Mesothelial cell of epicardium (in vitro differentiated cells): ENCODE measurements around the gene KRTAP10-3. TPM values are rescaled to one million over a fixed set of nuclear protein-coding genes. Genes with fewer than 3 reads are reported as not detected.
A peak's percentile ranks its signal among the peaks of the same experiment; 100 is the strongest.

Source experiments
- DNase-seq, 2 experiments: peaks; one replicate each; pipeline ENCODE4 v3.0.0; 2021; ENCODE audit warnings: low spot score in 2 of 2; ENCODE audit not compliant: unreplicated experiment in 2 of 2
- H3K27ac Mint-ChIP-seq: 2 replicates; pipeline ENCODE4 v1.8.0; 2021; ENCODE audit warnings: mixed read lengths
- H3K27me3 Mint-ChIP-seq: 2 replicates; pipeline ENCODE4 v1.8.0; 2021; ENCODE audit warnings: low read depth, mixed read lengths
- H3K36me3 Mint-ChIP-seq: 2 replicates; pipeline ENCODE4 v1.8.0; 2021; ENCODE audit warnings: mixed read lengths
- H3K4me1 Mint-ChIP-seq: 2 replicates; pipeline ENCODE4 v1.8.0; 2021; ENCODE audit warnings: mixed read lengths
- H3K4me3 Mint-ChIP-seq: 2 replicates; pipeline ENCODE4 v1.8.0; 2021; ENCODE audit warnings: mild to moderate bottlenecking, moderate library complexity, mixed read lengths
- H3K9me3 Mint-ChIP-seq: 2 replicates; pipeline ENCODE4 v1.8.0; 2021; ENCODE audit warnings: mixed read lengths
- total RNA-seq: library from RNA; stranded (reverse); gene quantifications from 3 replicates; pipeline ENCODE4 v1.2.1, GENCODE V29; 2021
- TF ChIP-seq, protein P1 (sequence below): fragments of 200-600 bp; sonication (generic); IDR thresholded peaks from one replicate; pipeline ENCODE4 v1.5.0; 2021; ENCODE audit warnings: antibody characterized with exemption; ENCODE audit not compliant: unreplicated experiment

The KRTAP10-3 gene
- total RNA-seq, 1 donor from 2014 or later = not detected

DNA sequence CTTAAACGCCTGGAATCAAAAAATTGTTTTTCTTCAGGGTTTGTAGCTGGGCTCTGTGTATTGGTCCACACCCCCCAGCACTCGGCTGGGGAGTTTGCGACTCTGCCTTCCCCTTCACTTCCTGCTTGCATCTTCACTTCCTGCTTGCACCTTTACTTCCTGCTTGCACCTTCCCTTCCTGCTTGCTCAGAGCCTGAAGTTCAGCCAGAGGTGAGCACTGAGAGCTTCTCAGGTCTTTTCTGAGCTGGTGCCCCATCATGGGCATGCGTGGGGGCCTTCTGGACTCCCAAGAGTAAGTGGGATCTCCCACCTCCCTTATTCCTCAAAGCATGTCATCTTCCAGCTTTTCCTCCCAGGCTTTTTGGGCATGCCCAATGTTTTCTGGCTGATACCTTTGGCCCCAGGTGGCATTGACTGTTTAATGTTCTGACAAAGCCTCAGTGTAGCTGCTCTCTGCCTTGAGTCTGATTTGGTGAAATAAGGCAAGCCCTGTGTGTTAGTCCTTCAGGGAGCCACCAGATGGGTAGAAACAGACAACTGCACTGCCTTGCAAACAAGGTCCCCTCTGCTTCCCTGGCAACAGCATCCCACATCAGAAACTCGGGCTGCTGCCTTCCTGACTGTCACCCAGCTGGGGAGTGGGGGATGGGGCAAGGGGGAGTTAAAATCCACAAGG, 10.8 kb downstream of the KRTAP10-3 start:
- Mint-ChIP-seq H3K36me3 (peaks cover 9% of the 10 kb centered on the region), H3K4me3 (no peak overlapping the region), H3K4me1 (peaks cover 35% of the 10 kb centered on the region), H3K27ac (peak overlapping the region; percentile 35), H3K9me3 (peaks cover 20% of the 10 kb centered on the region), H3K27me3 (no peaks in the 10 kb centered on the region)
- TF ChIP-seq, protein P1, sequence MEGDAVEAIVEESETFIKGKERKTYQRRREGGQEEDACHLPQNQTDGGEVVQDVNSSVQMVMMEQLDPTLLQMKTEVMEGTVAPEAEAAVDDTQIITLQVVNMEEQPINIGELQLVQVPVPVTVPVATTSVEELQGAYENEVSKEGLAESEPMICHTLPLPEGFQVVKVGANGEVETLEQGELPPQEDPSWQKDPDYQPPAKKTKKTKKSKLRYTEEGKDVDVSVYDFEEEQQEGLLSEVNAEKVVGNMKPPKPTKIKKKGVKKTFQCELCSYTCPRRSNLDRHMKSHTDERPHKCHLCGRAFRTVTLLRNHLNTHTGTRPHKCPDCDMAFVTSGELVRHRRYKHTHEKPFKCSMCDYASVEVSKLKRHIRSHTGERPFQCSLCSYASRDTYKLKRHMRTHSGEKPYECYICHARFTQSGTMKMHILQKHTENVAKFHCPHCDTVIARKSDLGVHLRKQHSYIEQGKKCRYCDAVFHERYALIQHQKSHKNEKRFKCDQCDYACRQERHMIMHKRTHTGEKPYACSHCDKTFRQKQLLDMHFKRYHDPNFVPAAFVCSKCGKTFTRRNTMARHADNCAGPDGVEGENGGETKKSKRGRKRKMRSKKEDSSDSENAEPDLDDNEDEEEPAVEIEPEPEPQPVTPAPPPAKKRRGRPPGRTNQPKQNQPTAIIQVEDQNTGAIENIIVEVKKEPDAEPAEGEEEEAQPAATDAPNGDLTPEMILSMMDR = no peak
- DNase-seq = no peak

DNA sequence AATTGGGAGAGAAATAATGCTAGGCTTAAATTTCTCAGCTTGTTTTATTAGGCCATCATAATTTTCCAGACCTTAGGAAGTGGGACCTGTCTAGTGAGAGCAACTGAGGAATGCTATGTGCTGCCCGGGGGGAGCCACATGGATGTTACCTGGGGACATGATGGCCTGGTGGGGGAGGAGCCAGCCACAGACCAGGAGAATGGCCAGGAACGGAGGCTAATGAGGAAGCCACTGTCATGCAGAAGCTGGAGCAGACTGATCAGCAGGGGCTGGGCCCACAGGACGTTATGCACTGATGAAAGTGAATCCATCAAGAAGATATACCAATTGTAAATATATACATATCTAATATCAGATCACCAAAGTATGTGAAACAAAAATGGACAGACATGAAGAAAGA, 14.0 kb downstream of the KRTAP10-3 start:
- Mint-ChIP-seq H3K27ac (no peak overlapping the region), H3K27me3 (no peaks in the 10 kb centered on the region), H3K4me1 (peaks cover 16% of the 10 kb centered on the region), H3K36me3 (peaks cover 9% of the 10 kb centered on the region), H3K9me3 (peaks cover 20% of the 10 kb centered on the region), H3K4me3 (no peak overlapping the region)
- no peak for DNase-seq
- TF ChIP-seq, protein P1 = no peak

DNA sequence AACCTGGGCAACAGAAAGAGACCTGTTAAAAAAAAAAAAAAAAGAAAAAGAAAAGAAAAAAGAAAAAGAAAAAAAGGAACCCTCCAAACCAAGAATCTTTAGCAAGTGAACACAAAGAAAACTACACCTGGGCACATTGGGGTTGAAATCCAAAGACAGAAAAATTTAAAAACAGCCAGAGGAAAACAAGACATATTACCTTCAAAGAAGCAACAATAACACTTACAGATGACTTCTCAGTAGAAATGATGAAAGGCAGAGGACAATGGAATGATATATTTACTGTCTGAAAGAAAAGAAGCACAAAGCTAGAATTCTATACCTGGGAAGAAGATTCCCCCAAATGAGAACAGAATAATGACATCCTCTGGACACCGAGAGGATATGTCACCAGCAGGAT, 15.9 kb downstream of the KRTAP10-3 start:
- Mint-ChIP-seq H3K4me3 (no peak overlapping the region), H3K36me3 (peaks cover 9% of the 10 kb centered on the region), H3K4me1 (peaks cover 1% of the 10 kb centered on the region), H3K27ac (no peak overlapping the region), H3K9me3 (peaks cover 19% of the 10 kb centered on the region), H3K27me3 (no peaks in the 10 kb centered on the region)
- TF ChIP-seq, protein P1 = no peak
- DNase-seq = no peak

DNA sequence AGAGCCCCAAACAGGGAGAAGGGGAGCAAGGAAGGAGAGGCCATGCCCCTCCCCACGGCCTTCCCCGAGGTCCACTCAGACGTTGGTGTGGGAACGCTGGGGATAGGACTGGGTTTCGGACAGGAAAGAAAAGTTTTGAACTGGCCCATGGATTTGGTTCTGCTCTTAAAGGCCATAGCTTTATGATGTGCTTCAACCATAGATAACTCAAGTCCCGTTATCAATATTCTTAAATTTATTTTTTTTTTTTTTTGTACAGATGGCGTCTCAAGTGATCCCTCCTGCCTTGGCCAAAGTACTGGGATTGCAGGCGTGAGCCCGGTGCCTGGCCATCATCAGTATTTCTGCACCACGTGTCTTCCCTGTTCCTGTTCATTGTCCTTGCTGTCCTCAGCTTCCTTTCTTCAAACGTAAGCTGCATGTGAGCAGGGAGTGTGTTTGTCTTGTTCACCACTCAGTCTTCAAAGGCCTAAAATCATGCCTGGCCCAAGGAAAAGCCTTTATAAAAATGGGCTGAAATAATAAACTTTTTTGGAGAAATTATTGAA, 17.8 kb downstream of the KRTAP10-3 start:
- H3K4me3 Mint-ChIP-seq = no peak overlapping the region
- H3K4me1 Mint-ChIP-seq = no peaks in the 10 kb centered on the region
- H3K9me3 Mint-ChIP-seq = peaks cover 10% of the 10 kb centered on the region
- no peak overlapping the region for H3K27ac Mint-ChIP-seq
- TF ChIP-seq, protein P1 = no peak
- DNase-seq = no peak
- H3K36me3 Mint-ChIP-seq = peaks cover 2% of the 10 kb centered on the region
- H3K27me3 Mint-ChIP-seq = no peaks in the 10 kb centered on the region

DNA sequence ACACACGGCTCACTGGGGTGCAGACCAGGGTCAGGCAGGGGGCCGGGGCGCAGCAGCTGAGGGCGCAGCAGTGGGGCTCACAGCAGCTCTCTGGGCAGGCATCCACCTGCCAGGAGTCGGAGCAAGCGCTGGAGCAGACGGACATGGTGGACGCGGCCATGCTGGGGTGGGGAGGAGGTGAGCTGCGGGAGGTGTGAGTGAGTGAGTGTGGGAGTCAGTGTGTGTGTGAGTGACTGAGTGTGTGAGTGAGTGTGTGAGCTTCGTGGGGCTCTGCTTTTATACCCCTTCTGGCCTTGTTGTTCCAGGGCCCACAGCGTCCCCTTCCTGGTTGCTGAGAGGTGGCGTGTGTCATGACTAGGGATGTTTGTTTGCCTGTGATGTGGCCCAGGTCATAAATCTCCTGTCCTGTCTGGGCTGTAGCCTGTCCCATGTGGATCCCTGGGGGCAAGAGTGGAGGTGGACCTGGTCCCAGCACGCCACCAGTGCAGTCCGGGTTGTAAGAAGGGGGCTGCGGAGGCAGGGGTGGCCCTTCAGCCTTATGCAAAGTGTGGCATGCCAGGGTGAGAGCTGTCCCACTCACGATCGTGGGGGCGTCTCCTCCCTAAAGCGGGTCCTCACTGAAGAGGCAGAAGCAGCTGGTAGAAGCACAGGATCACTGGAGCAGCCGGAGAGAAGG, 18.5 kb downstream of the KRTAP10-3 start, which contains the start of gene KRTAP10-1:
Gene KRTAP10-1, minus strand, starts transcription at position 205 of the 676 bp plus-strand sequence. Its CDS starts 45 bp downstream, at position 160.
- H3K4me3 Mint-ChIP-seq = no peak within 1 kb of the TSS
- TF ChIP-seq, protein P1 = no peak
- H3K36me3 Mint-ChIP-seq = no peaks in the 10 kb centered on the region
- H3K9me3 Mint-ChIP-seq = peaks cover 5% of the 10 kb centered on the region
- no peaks in the 10 kb centered on the region for H3K27me3 Mint-ChIP-seq
- H3K4me1 Mint-ChIP-seq = no peaks in the 10 kb centered on the region
- DNase-seq = no peak
- no peak within 1 kb of the TSS for H3K27ac Mint-ChIP-seq
